ENCODE results near the gene SH3BGRL2.

The SH3BGRL2 gene

GRCh38 chr6:79630883-79631692 lies at the start of gene SH3BGRL2:
SH3BGRL2 (plus strand) TSS chr6:79631329; CDS start chr6:79631462, 133 bp downstream.
- DNase-seq (ENCODE audit: low read depth in 2 of 2), result peak in 1 of 2 experiments; percentile 29

- no peak for DNase-seq (ENCODE audit: low read depth in 2 of 2)
These were observed 46.8 kb upstream of the SH3BGRL2 start for GRCh38 chr6:79584332-79584731.

DNA sequence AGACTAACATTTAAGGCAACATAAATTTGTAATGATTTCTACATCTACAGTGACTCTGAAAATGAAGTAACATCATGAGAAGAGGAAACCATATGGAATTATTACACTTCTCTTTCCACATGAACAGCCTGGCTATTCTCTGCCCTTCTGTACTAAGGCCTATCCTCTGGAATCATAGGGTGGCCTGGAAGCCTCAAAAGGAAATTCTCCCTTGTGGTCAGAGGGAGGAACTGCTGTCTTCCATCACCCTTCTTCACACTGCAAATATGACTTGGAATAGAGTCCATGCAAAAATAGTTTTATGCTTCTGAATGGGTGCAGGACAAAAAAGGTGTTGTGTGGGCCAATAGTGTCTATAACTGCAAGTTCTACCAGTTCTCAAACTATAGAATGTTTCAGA lies 44.6 kb upstream of the SH3BGRL2 start:
- DNase-seq (ENCODE audit: low read depth in 2 of 2), result no peak

GRCh38 chr6:79589701-79590100 lies 41.4 kb upstream of the SH3BGRL2 start:
- DNase-seq (ENCODE audit: low read depth in 2 of 2), result no peak

DNA sequence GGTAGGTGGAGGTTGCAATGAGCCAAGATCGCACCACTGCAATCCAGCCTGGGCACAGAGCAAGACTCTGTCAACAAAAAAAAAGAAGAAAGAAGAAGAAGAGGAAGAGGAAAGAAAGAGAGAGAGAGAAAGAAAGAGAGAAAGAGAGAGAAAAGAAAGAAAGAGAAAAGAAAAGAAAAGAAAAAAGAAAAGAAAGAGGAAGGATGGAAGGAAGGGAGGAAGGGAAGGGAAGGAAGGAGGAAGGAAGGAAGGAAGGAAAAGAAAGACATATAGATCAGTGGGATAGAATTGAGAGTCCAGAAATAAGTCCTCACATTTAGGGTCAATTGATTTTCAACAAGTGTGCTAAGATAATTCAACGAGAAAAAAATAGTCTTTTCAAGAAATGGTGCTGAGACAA lies 34.0 kb upstream of the SH3BGRL2 start:
- DNase-seq (ENCODE audit: low read depth in 2 of 2), result no peak

GRCh38 chr6:79598012-79598411 lies 33.1 kb upstream of the SH3BGRL2 start:
- no peak for DNase-seq (ENCODE audit: low read depth in 2 of 2)

DNA sequence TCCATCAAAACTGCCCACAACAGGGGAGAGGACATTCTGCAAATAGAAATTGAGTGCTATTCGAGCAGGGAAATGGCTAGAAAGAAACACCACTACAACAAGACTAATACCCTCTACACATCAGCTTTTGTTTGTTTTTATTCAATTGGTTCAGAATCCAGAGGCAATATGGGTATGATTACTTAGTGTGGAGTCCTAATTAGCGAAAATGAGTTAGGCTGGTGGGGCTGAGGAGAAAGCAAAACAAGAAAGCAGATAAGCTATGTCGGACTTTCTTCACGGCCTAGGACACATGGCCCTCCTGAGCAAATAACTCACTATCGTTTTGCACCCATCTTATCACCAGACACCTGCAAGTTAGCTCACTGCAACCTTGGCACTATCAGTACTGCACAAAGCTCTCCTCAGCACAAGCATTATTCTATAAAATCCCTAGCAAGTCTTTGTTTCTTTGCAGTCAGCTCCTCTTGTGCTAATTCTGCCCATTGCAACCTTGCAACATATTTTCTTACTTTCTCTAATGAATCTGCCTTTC lies 31.3 kb upstream of the SH3BGRL2 start:
- DNase-seq (ENCODE audit: low read depth in 2 of 2), result no peak

DNA sequence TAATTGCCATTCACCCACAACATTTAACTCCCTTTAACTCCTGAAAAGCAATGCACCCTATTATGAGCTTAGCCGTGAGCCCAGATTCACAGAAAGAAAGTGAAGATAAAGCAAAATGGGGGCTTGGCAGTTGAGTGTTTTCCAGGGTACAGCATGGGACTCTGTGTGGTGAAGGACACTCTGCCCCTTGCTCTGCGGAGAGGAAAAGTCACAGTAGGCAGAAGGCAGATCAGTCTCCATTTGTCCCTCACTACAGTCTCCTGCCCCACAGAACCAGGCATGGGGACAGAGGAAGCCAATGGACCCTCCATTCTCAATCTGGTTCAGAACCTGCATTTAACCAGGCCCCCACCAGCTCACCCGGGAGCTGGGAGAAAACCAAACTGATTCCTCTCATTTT lies 30.8 kb upstream of the SH3BGRL2 start:
- no peak for DNase-seq (ENCODE audit: low read depth in 2 of 2)

GRCh38 chr6:79600812-79601609 lies 30.1 kb upstream of the SH3BGRL2 start:
- no peak for DNase-seq (ENCODE audit: low read depth in 2 of 2)

GRCh38 chr6:79602859-79603258 lies 28.3 kb upstream of the SH3BGRL2 start:
- DNase-seq (ENCODE audit: low read depth in 2 of 2), result no peak

- no peak for DNase-seq (ENCODE audit: low read depth in 2 of 2)
These were observed 26.5 kb upstream of the SH3BGRL2 start for GRCh38 chr6:79604583-79605037.

DNA sequence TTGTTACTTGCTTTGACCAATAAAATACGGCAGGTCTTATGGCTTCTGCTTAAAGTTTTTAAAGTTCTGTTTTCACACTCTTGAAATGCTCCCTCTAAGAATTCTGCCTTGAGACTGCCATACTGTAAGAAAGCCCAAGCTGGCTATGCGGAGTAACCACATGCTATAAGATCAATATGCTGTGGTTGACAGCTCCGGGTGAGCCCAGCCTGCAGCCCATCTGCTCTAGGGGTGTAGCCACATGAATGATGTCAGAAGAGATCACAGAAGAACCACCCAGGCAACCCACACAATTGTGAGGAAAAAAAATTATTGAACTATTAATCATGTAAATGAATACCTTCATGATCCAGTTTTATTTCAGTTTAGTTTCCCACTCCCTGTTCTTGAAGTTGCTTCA lies 26.1 kb upstream of the SH3BGRL2 start:
- DNase-seq (ENCODE audit: low read depth in 2 of 2), result no peak

- DNase-seq (ENCODE audit: low read depth in 2 of 2), result no peak
These were observed 25.0 kb upstream of the SH3BGRL2 start for GRCh38 chr6:79605968-79606764.

GRCh38 chr6:79607000-79607399 lies 24.1 kb upstream of the SH3BGRL2 start:
- DNase-seq (ENCODE audit: low read depth in 2 of 2), result no peak

GRCh38 chr6:79608334-79609224 lies 22.6 kb upstream of the SH3BGRL2 start:
- DNase-seq (ENCODE audit: low read depth in 2 of 2), result no peak

DNA sequence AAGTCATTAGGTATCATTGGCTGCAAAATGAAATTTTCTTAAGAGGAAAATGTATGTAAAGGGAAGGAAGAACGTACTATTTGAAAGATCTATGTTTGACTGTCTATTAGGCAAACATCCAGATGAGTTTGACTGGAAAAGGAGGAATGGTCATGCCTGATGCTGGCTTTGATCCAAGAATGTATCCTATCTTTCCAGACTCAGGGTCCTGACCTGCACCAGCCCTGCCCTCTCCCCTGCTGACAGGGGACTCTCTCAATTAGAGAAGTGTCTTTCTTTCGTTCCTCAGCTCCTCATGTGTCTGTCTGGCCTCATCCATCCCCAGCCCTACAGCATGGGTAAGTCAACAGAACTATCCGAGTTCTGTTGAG lies 21.9 kb upstream of the SH3BGRL2 start:
- no peak for DNase-seq (ENCODE audit: low read depth in 2 of 2)

DNA sequence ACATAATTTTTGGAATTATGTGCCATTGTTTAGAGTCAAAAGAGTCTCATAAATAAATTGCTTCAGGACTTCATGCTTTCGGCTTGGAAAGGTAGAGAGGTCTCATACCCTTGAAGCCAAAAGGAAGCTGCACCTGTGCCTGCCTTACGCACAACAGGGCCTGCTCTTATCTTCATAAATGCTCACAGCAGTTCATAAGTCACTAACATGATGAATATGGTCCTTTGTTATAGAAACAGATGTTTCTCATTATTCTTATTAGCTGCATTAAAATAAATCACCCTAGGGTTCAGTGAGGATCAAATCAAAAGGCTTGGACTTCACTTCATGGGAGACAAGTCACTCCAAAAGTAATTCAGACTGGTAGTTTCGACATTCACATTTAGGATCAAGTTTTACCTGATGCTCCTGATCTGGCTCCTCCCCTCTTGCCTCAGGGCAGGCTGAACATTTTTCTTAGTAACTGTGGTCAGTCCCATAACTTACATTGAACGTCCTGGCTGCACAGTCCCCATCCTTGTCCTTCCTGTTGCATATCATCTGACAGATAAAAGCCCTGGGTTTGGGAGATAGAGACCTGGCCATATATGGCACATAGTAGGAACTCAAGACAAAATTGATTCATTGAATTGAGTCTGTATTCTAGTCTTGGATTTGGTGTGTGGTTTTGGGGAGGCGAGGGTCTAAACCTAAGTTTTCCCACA lies 20.7 kb upstream of the SH3BGRL2 start:
- DNase-seq (ENCODE audit: low read depth in 2 of 2), result no peak

DNA sequence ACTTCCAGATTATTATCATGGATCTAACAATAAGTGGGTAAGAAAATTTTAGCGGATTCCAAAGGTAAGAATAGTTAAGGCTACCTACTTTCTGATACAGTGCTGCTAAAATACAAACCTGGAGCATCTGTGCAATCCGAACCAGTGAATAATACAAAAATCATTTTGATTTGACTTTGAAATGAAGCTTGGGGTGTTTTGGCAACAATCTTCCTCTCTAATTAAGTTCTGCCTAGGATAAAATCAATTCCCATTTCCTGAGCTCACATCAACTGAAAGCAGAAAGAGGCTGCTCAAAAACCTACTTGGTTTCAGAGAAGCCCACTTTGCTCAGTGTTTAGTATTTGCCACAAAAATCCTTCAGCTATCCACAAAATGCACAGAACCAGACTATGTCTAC lies 18.7 kb upstream of the SH3BGRL2 start:
- DNase-seq (ENCODE audit: low read depth in 2 of 2), result no peak

- DNase-seq (ENCODE audit: low read depth in 2 of 2), result no peak
These were observed 18.2 kb upstream of the SH3BGRL2 start for GRCh38 chr6:79612918-79613317.

DNA sequence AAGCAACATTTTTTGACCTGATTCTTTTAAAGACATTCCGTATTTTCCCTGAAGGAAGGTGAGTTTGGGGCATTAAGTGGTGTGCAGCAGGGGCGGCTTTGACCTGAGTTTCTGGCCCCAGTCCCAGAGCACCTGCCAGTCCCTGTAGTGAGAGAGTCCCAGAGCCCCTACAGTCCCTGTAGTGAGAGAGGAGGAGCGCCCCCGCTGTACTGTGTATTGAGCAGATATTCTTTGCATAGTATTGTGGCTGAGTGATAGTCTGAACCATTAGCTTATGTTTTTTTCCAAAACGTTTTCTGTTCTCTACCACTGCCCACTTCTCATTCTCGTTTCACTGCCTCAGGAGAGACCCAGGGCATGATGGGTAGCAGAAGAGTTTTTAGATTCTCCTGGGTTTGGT lies 17.2 kb upstream of the SH3BGRL2 start:
- no peak for DNase-seq (ENCODE audit: low read depth in 2 of 2)
